ENCODE data around the gene TECR.
A peak's percentile ranks its signal among the peaks of the same experiment; 100 is the strongest.
"Not testable (repeated sequence)": the region's sequence is repeated elsewhere in the genome, so short reads cannot be mapped to it uniquely, and the experiment has no call there.

Gene TECR

GRCh38 chr19:14529254-14530004 lies at the start of gene TECR:
TECR (plus strand) TSS chr19:14529594; CDS start chr19:14529697, 103 bp downstream.
- DNase-seq (ENCODE audit: low read depth) = peak; percentile 100

GRCh38 chr19:14479975-14480699 lies 49.3 kb upstream of the TECR start:
- peak; percentile 53 for DNase-seq (ENCODE audit: low read depth)

GRCh38 chr19:14480700-14481079 lies 48.7 kb upstream of the TECR start:
- no peak for DNase-seq (ENCODE audit: low read depth)

GRCh38 chr19:14482172-14482941 lies 47.0 kb upstream of the TECR start:
- DNase-seq (ENCODE audit: low read depth) = no peak

GRCh38 chr19:14487370-14488125 lies 41.8 kb upstream of the TECR start:
- no peak for DNase-seq (ENCODE audit: low read depth)

- DNase-seq (ENCODE audit: low read depth) = no peak
Observed at GRCh38 chr19:14492756-14493337, 36.5 kb upstream of the TECR start.

- no peak for DNase-seq (ENCODE audit: low read depth)
Observed at GRCh38 chr19:14494411-14494810, 35.0 kb upstream of the TECR start.

- DNase-seq (ENCODE audit: low read depth) = no peak
Observed at GRCh38 chr19:14494910-14495671, 34.3 kb upstream of the TECR start.

- no peak for DNase-seq (ENCODE audit: low read depth)
Observed at GRCh38 chr19:14495672-14496028, 33.7 kb upstream of the TECR start.

- DNase-seq (ENCODE audit: low read depth) = peak; percentile 60
Observed at GRCh38 chr19:14496029-14496833, 33.2 kb upstream of the TECR start, which contains the start of gene GIPC1. GIPC1 (minus strand) TSS chr19:14496127; CDS start chr19:14482976, 13,151 bp downstream.

- DNase-seq (ENCODE audit: low read depth) = no peak
Observed at GRCh38 chr19:14496834-14497227, 32.6 kb upstream of the TECR start.

- no peak for DNase-seq (ENCODE audit: low read depth)
Observed at GRCh38 chr19:14497228-14497921, 32.0 kb upstream of the TECR start.

- no peak for DNase-seq (ENCODE audit: low read depth)
Observed at GRCh38 chr19:14502334-14503092, 26.9 kb upstream of the TECR start.

GRCh38 chr19:14503285-14503684 lies 26.1 kb upstream of the TECR start:
- DNase-seq (ENCODE audit: low read depth) = no peak

- not testable (repeated sequence) for DNase-seq (ENCODE audit: low read depth)
Observed at GRCh38 chr19:14504575-14504974, 24.8 kb upstream of the TECR start.

GRCh38 chr19:14505488-14506239 lies 23.7 kb upstream of the TECR start:
- peak; percentile 49 for DNase-seq (ENCODE audit: low read depth)

GRCh38 chr19:14507704-14508542 lies 21.5 kb upstream of the TECR start:
- DNase-seq (ENCODE audit: low read depth) = no peak
